ENCODE results near the gene DCST1.

Gene DCST1

DNA sequence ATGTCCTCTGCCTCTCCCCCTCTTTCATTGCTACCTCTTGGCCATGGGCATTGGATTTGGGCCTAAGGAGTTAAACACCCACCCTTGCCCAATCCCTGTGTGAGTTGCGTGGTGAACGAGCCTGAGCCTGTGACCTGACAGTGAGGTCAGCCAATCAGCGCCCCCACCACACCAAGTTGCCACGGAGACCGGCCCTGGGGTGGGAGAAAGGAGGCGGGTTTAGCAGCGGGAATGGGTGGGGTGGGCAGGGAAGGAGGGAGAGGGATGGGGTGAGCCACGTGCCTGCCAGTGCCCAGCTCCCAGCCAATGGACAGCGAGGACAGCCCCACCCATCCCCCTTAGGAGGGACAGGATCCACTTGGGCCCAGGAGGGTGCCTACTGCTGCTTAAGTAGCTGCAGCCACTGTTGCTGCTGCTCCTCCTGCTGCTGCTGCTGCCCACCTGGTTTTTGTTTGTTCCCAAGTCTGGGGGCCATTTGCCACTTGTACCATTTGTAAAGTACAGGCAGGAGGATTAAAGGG lies 21.5 kb upstream of the DCST1 start:
- TF ChIP-seq ZFX (IDR thresholded peaks at IDR 0.05; ENCODE audit: borderline replicate concordance), result no peak
- TF ChIP-seq, protein P1, sequence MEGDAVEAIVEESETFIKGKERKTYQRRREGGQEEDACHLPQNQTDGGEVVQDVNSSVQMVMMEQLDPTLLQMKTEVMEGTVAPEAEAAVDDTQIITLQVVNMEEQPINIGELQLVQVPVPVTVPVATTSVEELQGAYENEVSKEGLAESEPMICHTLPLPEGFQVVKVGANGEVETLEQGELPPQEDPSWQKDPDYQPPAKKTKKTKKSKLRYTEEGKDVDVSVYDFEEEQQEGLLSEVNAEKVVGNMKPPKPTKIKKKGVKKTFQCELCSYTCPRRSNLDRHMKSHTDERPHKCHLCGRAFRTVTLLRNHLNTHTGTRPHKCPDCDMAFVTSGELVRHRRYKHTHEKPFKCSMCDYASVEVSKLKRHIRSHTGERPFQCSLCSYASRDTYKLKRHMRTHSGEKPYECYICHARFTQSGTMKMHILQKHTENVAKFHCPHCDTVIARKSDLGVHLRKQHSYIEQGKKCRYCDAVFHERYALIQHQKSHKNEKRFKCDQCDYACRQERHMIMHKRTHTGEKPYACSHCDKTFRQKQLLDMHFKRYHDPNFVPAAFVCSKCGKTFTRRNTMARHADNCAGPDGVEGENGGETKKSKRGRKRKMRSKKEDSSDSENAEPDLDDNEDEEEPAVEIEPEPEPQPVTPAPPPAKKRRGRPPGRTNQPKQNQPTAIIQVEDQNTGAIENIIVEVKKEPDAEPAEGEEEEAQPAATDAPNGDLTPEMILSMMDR (IDR thresholded peaks at IDR 0.05), result no peak
- peak overlapping the region; percentile 98 for H3K27ac ChIP-seq

DNA sequence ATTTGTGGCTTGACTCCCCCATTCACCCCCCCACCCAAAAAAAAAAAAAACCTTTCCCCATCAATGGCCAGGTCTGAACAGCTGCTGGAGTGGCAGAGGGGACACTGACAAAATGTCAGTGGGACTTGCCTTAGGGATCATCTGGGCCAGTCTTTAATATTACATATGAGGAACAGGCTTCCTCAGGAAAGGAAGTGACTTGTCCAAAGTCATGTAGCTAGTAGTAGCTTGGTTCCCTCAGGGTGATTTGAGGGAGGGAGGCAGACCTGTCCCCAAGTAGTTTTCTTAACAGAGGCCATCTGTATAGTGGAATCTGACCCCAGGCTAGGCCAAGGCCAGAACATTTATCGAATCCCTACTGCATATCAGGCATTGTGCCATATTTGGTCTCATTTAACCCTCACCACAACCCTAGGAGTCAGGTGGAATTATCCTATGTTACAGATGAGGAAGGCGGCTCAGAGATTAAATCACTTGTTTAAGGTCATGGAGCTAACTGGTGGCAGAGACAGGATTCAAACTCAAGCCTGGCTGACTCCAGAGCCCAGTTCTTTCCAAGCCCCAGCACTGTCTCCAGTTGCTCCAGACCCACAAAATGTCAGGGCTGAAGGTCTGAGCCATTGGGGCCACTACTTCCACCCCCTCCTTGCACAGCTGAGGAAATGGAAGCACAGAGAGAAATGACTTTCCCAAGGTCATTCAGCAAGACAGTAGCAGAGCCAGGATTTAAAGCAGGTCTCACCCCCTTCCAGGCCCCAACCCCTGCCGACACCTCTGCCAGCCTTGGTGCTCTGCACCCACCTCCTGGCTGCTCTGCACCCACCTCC lies 20.6 kb upstream of the DCST1 start:
- TF ChIP-seq, protein P1 (IDR thresholded peaks at IDR 0.05), result no peak
- TF ChIP-seq ZFX (IDR thresholded peaks at IDR 0.05; ENCODE audit: borderline replicate concordance), result no peak
- H3K27ac ChIP-seq, result peak overlapping the region; percentile 98

DNA sequence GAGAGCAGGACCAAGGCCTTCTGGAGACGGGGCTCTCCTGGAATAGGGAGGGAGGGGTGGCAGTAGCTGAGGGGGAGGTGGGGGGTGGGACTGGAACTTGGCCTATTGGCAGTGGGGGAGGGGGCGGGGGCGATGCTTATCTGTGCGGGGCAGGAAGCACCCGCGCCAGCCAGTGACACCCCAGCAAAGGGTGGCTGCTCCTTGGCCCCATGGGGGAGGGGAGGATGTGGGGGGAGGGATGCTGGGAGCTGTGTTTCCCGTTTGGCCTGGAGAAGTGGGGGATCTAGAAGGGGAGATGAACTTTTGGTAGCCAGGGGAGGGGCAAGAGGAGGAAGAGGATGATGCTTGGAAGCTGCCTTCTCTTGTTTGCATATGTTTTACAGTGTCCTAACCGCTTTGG lies 20.0 kb upstream of the DCST1 start:
- TF ChIP-seq, protein P1 (IDR thresholded peaks at IDR 0.05), result no peak
- no peak for TF ChIP-seq ZFX (IDR thresholded peaks at IDR 0.05; ENCODE audit: borderline replicate concordance)

DNA sequence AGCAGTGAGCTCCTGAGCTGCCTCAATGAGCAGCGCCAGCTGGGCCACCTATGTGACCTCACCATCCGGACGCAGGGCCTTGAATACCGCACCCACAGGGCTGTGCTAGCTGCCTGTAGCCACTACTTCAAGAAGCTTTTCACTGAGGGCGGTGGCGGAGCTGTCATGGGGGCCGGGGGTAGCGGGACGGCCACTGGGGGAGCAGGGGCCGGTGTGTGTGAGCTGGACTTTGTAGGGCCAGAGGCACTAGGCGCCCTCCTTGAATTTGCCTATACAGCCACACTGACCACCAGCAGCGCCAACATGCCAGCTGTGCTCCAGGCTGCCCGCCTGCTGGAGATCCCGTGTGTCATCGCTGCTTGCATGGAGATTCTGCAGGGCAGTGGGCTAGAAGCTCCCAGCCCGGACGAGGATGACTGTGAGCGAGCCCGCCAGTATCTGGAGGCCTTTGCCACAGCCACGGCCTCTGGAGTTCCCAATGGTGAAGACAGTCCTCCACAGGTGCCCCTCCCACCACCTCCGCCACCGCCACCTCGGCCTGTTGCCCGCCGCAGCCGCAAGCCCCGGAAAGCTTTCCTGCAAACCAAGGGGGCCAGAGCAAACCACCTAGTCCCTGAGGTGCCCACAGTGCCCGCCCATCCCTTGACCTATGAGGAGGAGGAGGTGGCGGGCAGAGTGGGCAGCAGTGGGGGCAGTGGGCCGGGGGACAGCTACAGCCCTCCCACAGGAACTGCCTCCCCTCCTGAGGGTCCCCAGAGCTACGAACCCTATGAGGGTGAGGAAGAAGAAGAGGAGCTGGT lies 18.7 kb upstream of the DCST1 start:
- TF ChIP-seq, protein P1 (IDR thresholded peaks at IDR 0.05), result no peak
- TF ChIP-seq ZFX (IDR thresholded peaks at IDR 0.05; ENCODE audit: borderline replicate concordance), result no peak
- H3K27ac ChIP-seq, result peak overlapping the region; percentile 98

More for the DNA sequence above, 20.0 kb upstream of the DCST1 start:
- H3K27ac ChIP-seq, result peak overlapping the region; percentile 98

DNA sequence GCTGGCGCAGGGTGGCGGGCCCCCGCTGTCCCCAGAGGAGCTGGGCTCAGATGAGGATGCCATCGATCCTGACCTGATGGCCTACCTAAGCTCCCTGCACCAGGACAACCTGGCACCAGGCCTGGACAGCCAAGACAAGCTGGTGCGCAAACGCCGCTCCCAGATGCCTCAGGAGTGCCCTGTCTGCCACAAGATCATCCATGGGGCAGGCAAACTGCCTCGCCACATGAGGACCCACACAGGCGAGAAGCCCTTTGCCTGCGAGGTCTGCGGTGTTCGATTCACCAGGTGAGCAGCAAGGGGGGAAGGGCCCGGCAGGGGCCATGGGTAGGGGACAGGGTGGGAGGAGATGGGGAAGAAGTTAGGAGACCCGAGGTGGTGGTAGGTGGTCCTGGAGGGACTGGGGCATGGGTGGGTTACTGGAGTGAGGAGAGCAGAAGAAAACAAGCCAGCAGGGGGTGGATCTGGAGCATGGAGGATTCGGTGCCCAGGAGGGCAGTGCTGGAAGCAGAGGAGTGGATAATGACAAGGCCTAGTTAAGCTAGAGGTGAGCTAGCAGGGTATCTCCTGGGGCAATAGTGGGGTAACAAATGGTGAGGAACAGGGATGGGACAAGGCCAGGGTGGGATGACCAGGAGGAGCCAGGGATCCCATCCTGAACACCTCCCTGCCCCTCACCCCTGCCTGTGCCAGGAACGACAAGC lies 17.9 kb upstream of the DCST1 start:
- TF ChIP-seq ZFX (IDR thresholded peaks at IDR 0.05; ENCODE audit: borderline replicate concordance), result no peak
- TF ChIP-seq, protein P1 (IDR thresholded peaks at IDR 0.05), result no peak
- peak overlapping the region; percentile 98 for H3K27ac ChIP-seq

DNA sequence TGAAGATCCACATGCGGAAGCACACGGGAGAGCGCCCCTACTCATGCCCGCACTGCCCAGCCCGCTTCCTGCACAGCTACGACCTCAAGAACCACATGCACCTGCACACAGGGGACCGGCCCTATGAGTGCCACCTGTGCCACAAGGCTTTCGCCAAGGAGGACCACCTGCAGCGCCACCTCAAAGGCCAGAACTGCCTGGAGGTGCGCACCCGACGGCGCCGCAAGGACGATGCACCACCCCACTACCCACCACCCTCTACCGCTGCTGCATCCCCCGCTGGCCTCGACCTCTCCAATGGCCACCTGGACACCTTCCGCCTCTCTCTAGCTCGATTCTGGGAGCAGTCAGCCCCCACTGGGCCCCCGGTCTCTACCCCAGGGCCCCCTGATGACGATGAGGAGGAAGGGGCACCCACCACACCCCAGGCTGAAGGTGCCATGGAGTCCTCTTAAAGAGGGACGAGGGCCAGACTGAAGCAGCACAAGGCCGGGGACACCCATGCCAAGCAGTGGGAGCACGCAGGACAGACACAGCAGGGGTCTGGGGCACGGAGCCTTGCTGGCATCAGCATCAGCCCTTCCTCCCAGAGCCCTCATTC lies 17.3 kb upstream of the DCST1 start:
- peak overlapping the region; percentile 98 for H3K27ac ChIP-seq
- TF ChIP-seq, protein P1 (IDR thresholded peaks at IDR 0.05), result no peak
- TF ChIP-seq ZFX (IDR thresholded peaks at IDR 0.05; ENCODE audit: borderline replicate concordance), result no peak
